GM12878 (cell line): ENCODE results near the gene SNAP47. TPM values are rescaled to one million over a fixed set of nuclear protein-coding genes. Genes with fewer than 3 reads are reported as not detected.

Experiments used
- ATAC-seq: fragments of 200-7000 bp; cut with Tn5 transposase; 3 replicates; pipeline ENCODE4 v1.9.1; 2020; ENCODE audit warnings: mild to moderate bottlenecking, moderate library complexity
- BruUV-seq: library from RNA; stranded (reverse); fragments of 400-500 nt; replicated peaks from 2 replicates; lab custom pipeline; 2021; lab: Mats Ljungman, UMichigan
- CTCF ChIA-PET: fragments of 300-600 bp; sonication (Branson Sonifier 250); formaldehyde crosslinking; extraction: SDS; loops from one replicate; lab custom pipeline; 2021; ENCODE audit warnings: inconsistent platforms; lab: Yijun Ruan, JAX
- POLR2A ChIA-PET: fragments of 350-600 bp; formaldehyde crosslinking; extraction: SDS; loops from one replicate; lab custom pipeline; 2021; ENCODE audit warnings: inconsistent platforms; lab: Charles Lee
- RAD21 ChIA-PET: fragments of 300-600 bp; sonication (Branson Sonifier 250); formaldehyde crosslinking; loops from one replicate; lab custom pipeline; 2023; ENCODE audit warnings: antibody characterized with exemption; ENCODE audit not compliant: unreplicated experiment; lab: Charles Lee
- SMC1A ChIA-PET: fragments of 300-600 bp; sonication (Branson Sonifier 250); formaldehyde crosslinking; loops from one replicate; lab custom pipeline; 2023; ENCODE audit not compliant: unreplicated experiment, uncharacterized antibody; lab: Charles Lee
- DNase-seq: peaks from one replicate; pipeline ENCODE4 v3.0.0-alpha.2; 2011; ENCODE audit warnings: low read depth, low spot score
- FAIRE-seq: peaks from 3 replicates; lab custom pipeline; 2011; peaks lifted over from hg19 to GRCh38; lab: Jason Lieb, UNC
- H2AFZ ChIP-seq: 2 replicates; pipeline ENCODE4 v1.6.0; 2011; ENCODE audit warnings: low read depth, low read length, control low read depth; ENCODE audit not compliant: control insufficient read depth
- H3K27ac ChIP-seq: 2 replicates; pipeline ENCODE4 v1.5.1; 2011; ENCODE audit warnings: control low read depth; ENCODE audit not compliant: control insufficient read depth, insufficient read depth
- H3K27me3 ChIP-seq, 2 experiments: replicated peaks in 1 of 2; 2 replicates each; pipeline versions ENCODE4 v1.6.0 to v1.6.1; 2011; ENCODE audit warnings: low read length in 1 of 2; ENCODE audit not compliant: control insufficient read depth in 2 of 2, insufficient read depth in 2 of 2
- H3K36me3 ChIP-seq, 2 experiments: 2 replicates each; pipeline ENCODE4 v1.5.1; 2011; ENCODE audit warnings: low read length in 1 of 2; ENCODE audit not compliant: control insufficient read depth in 2 of 2, insufficient read depth in 2 of 2
- H3K4me1 ChIP-seq: 2 replicates; pipeline ENCODE4 v1.6.1; 2011; ENCODE audit warnings: mild to moderate bottlenecking, low read length, moderate library complexity, mixed read lengths; ENCODE audit not compliant: control insufficient read depth, insufficient read depth
- H3K4me2 ChIP-seq: 2 replicates; pipeline ENCODE4 v1.6.0; 2011; ENCODE audit warnings: control low read depth; ENCODE audit not compliant: control insufficient read depth, insufficient read depth
- H3K4me3 ChIP-seq: fragments of 200-600 bp; sonication (generic); 2 replicates; pipeline ENCODE4 v1.5.1; 2016
- H3K79me2 ChIP-seq: 2 replicates; pipeline ENCODE4 v1.6.0; 2011; ENCODE audit warnings: low read length; ENCODE audit not compliant: control insufficient read depth, insufficient read depth
- H3K9ac ChIP-seq: 2 replicates; pipeline ENCODE4 v1.8.0; 2011; ENCODE audit warnings: low read length, control low read depth, mixed read lengths; ENCODE audit not compliant: control insufficient read depth, insufficient read depth
- H3K9me3 ChIP-seq: replicated peaks from 3 replicates; pipeline ENCODE4 v1.5.1; 2011; ENCODE audit warnings: mild to moderate bottlenecking, low read length; ENCODE audit not compliant: control insufficient read depth, insufficient read depth
- H4K20me1 ChIP-seq: 2 replicates; pipeline ENCODE4 v1.6.0; 2011; ENCODE audit not compliant: control insufficient read depth, insufficient read depth
- BMI1 ChIP-seq: fragments of 450-650 bp; IDR thresholded peaks from 2 replicates; pipeline ENCODE4 v1.6.1; 2016; ENCODE audit warnings: mild to moderate bottlenecking, moderate library complexity, borderline replicate concordance
- MTA3 ChIP-seq: IDR thresholded peaks from 2 replicates; pipeline ENCODE4 v1.6.1; 2012; ENCODE audit warnings: low read length, inconsistent platforms, borderline replicate concordance
- PAX8 ChIP-seq: fragments of 450-650 bp; IDR thresholded peaks from 2 replicates; pipeline ENCODE4 v1.6.1; 2017; ENCODE audit warnings: mild to moderate bottlenecking, moderate library complexity
- RB1 ChIP-seq: fragments of 450-650 bp; formaldehyde crosslinking; IDR thresholded peaks from 2 replicates; pipeline ENCODE4 v1.6.1; 2017; ENCODE audit warnings: mild to moderate bottlenecking, borderline replicate concordance
- SRF ChIP-seq, 2 experiments: IDR thresholded peaks; 2 replicates each; pipeline ENCODE4 v1.6.1; 2011; ENCODE audit warnings: low read depth in 2 of 2, low read length in 2 of 2, mild to moderate bottlenecking in 1 of 2, moderate library complexity in 1 of 2
- SUZ12 ChIP-seq: fragments of 200-600 bp; sonication (generic); IDR thresholded peaks from one replicate; pipeline ENCODE4 v1.6.1; 2018; ENCODE audit warnings: antibody characterized with exemption, mild to moderate bottlenecking; ENCODE audit not compliant: unreplicated experiment
- USF1 ChIP-seq: IDR thresholded peaks from 2 replicates; pipeline ENCODE4 v1.6.1; 2011; ENCODE audit warnings: borderline replicate concordance, low read depth, mild to moderate bottlenecking, moderate library complexity, mixed read lengths, low read length; ENCODE audit not compliant: insufficient read depth; ENCODE audit errors: extremely low read length
- ZNF384 ChIP-seq: IDR thresholded peaks from 2 replicates; pipeline ENCODE4 v1.6.1; 2012; ENCODE audit warnings: low read depth, mild to moderate bottlenecking, low read length, improper control_type of control experiment, borderline replicate concordance
- ZNF592 ChIP-seq: fragments of 450-650 bp; IDR thresholded peaks from 2 replicates; pipeline ENCODE4 v1.6.1; 2017; ENCODE audit warnings: mild to moderate bottlenecking, moderate library complexity
- WGBS: methylation state at CpG from one replicate; pipeline ENCODE4 v1.1.6; 2016; ENCODE audit warnings: low lambda C conversion rate; ENCODE audit not compliant: insufficient replicate concordance, insufficient coverage; ENCODE audit errors: missing lambda C conversion rate; 5-methylcytosine and 5-hydroxymethylcytosine counted together
- in situ Hi-C: fragments of 300-500 bp; cut with MboI; formaldehyde crosslinking; loops from 9 replicates; pipeline ENCODE4 v1.14.3; 2018; ENCODE audit warnings: mixed read lengths
- intact Hi-C: fragments of 100-400 bp; cut with micrococcal nuclease; formaldehyde crosslinking; loops from one replicate; pipeline ENCODE4 v1.14.2; 2022; ENCODE audit not compliant: unreplicated experiment
- polyA plus RNA-seq, 11 experiments: library from polyadenylated mRNA; depleted of rRNA in 4 of 11; unstranded in 6 of 11; stranded (reverse) in 5 of 11; fragments of >200 nt; fragmentation: Nextera tagmentation in 4 of 11; fragmentation: Illumina TruSeq in 1 of 11; extraction: Ambion mirVana in 4 of 11; extraction: Trizol in 1 of 11; gene quantifications; 1 replicate in 1 of 11; 2 replicates in 10 of 11; pipeline versions ENCODE4 v1.2.1 to v1.2.3, GENCODE V29; 2011 to 2016; ENCODE audit warnings: inconsistent platforms in 2 of 11, missing spikeins in 2 of 11, low read depth in 1 of 11
- total RNA-seq, 4 experiments: library from RNA; depleted of rRNA in 3 of 4; stranded (reverse); fragments of >200 nt in 3 of 4; fragmentation: Illumina TruSeq in 1 of 4; extraction: Trizol in 1 of 4; gene quantifications; 2 replicates each; pipeline versions ENCODE4 v1.2.1 to v1.2.3, GENCODE V29; 2013 to 2021

SNAP47 gene
- total and polyA plus RNA-seq, 10 of the 15 experiments (the other 5 are each of a cell fraction or from before 2014, with no cell fraction given), result 1.3 to 39.6 (median 25.2) TPM

GRCh38 chr1:227774821-227775661 is 39.8 kb downstream of the SNAP47 start:
- no TSS peak for BruUV-seq
- ChIA-PET POLR2A (no interaction called here), CTCF (interaction anchor here (0.6 kb wide), 1 partner anchor 179 kb away, joined by 3 read pairs; no protein-coding TSS in a partner anchor), SMC1A (no interaction called here), RAD21 (no interaction called here)
- Histone ChIP-seq H3K79me2 (no peaks in the 10 kb centered on the region), H2AFZ (no peak overlapping the region), H3K27ac (no peak overlapping the region), H3K4me3 (no peak overlapping the region), H3K27me3 (no peaks in the 10 kb centered on the region), H3K4me1 (no peaks in the 10 kb centered on the region), H3K9me3 (no peaks in the 10 kb centered on the region), H3K4me2 (no peak overlapping the region), H4K20me1 (no peaks in the 10 kb centered on the region), H3K36me3 (peaks cover 4 to 8% of the 10 kb centered on the region in 2 experiments; a peak in 3 of 4 replicates), H3K9ac (no peak overlapping the region)
- ATAC-seq (no peak), DNase-seq (no peak), FAIRE-seq (no peak)
- WGBS, result 95% methylated on average over 42 of the region's 42 CpGs
- intact Hi-C loops (no loop called here), in situ Hi-C loops (no loop called here)
- no peak for TF ChIP-seq PAX8
- TF ChIP-seq USF1, result no peak
- TF ChIP-seq BMI1, result no peak

- no peak overlapping the region for H2AFZ ChIP-seq
- H3K79me2 ChIP-seq, result no peaks in the 10 kb centered on the region
- no peaks in the 10 kb centered on the region for H3K27me3 ChIP-seq
- no peak for FAIRE-seq
- RAD21 ChIA-PET, result no interaction called here
- in situ Hi-C loops (no loop called here), intact Hi-C loops (no loop called here)
- no peak overlapping the region for H3K4me2 ChIP-seq
- no peak for ATAC-seq
- peaks cover 4 to 12% of the 10 kb centered on the region in 2 experiments; a peak in 3 of 4 replicates for H3K36me3 ChIP-seq
- no TSS peak for BruUV-seq
- CTCF ChIA-PET, result no interaction called here
- no peaks in the 10 kb centered on the region for H3K9me3 ChIP-seq
- no peak overlapping the region for H3K4me3 ChIP-seq
- H3K9ac ChIP-seq, result no peak overlapping the region
- SMC1A ChIA-PET, result no interaction called here
- H3K4me1 ChIP-seq, result no peaks in the 10 kb centered on the region
- POLR2A ChIA-PET, result no interaction called here
- whole genome bisulfite sequencing, result 96% methylated on average over 10 of the region's 10 CpGs
- H4K20me1 ChIP-seq, result no peaks in the 10 kb centered on the region
- no peak for DNase-seq
- H3K27ac ChIP-seq, result no peak overlapping the region
- no peak for TF ChIP-seq MTA3
- TF ChIP-seq ZNF592, result no peak
- TF ChIP-seq RB1, result no peak
- no peak for TF ChIP-seq SRF (IDR thresholded peaks at IDR 0.05; ENCODE audit: low read depth in 2 of 2, low read length in 2 of 2)
- TF ChIP-seq ZNF384, result no peak
- no peak for TF ChIP-seq SUZ12
These were observed 40.6 kb downstream of the SNAP47 start for GRCh38 chr1:227775841-227776240.
